ENCODE measurements around the gene B4GALT5.
"Not testable (repeated sequence)": the region's sequence is repeated elsewhere in the genome, so short reads cannot be mapped to it uniquely, and the experiment has no call there.

DNA sequence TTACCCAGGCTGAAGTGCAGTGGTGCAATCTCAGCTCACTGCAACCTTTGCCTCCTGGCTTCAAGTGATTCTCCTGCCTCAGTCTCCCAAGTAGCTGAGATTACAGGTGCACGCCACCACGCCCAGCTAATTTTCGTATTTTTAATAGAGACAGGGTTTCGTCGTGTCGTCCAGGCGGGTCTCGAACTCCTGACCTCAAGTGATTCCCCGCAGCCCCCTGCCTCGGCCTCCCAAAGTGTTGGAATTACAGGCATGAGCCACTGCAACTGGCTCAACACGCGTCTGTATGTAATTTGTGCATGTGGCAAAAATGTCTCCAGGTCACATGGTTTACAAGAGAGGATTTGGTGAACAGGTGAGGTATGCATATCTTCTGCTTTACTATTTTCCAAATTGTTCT is 7.6 kb upstream of the B4GALT5 start:
- TF ChIP-seq, protein P1, sequence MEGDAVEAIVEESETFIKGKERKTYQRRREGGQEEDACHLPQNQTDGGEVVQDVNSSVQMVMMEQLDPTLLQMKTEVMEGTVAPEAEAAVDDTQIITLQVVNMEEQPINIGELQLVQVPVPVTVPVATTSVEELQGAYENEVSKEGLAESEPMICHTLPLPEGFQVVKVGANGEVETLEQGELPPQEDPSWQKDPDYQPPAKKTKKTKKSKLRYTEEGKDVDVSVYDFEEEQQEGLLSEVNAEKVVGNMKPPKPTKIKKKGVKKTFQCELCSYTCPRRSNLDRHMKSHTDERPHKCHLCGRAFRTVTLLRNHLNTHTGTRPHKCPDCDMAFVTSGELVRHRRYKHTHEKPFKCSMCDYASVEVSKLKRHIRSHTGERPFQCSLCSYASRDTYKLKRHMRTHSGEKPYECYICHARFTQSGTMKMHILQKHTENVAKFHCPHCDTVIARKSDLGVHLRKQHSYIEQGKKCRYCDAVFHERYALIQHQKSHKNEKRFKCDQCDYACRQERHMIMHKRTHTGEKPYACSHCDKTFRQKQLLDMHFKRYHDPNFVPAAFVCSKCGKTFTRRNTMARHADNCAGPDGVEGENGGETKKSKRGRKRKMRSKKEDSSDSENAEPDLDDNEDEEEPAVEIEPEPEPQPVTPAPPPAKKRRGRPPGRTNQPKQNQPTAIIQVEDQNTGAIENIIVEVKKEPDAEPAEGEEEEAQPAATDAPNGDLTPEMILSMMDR (IDR thresholded peaks at IDR 0.05) = not testable (repeated sequence)
- not testable (repeated sequence) for TF ChIP-seq POLR2A (IDR thresholded peaks at IDR 0.05)
